Panc1 (cell line): ENCODE measurements around the gene MCM5. TPM values are rescaled to one million over a fixed set of nuclear protein-coding genes. Genes with fewer than 3 reads are reported as not detected.

Source experiments
- ATAC-seq: fragments of 200-7000 bp; cut with Tn5 transposase; 2 replicates; pipeline ENCODE4 v1.9.1; 2020; ENCODE audit warnings: mild to moderate bottlenecking, moderate library complexity
- BruUV-seq: library from RNA; stranded (reverse); fragments of 400-500 nt; replicated peaks from 2 replicates; lab custom pipeline; 2021; lab: Mats Ljungman, UMichigan
- CTCF ChIA-PET: fragments of 300-600 bp; sonication (Branson Sonifier 250); formaldehyde crosslinking; loops from one replicate; lab custom pipeline; 2022; ENCODE audit warnings: antibody characterized with exemption; lab: Charles Lee
- POLR2A ChIA-PET: fragments of 300-600 bp; sonication (Branson Sonifier 250); formaldehyde crosslinking; loops from one replicate; lab custom pipeline; 2022; ENCODE audit warnings: antibody characterized with exemption; lab: Charles Lee
- DNase-seq: peaks from one replicate; pipeline ENCODE4 v3.0.0-alpha.2; 2010; ENCODE audit warnings: low read depth, low spot score
- H3K27ac ChIP-seq: 2 replicates; pipeline ENCODE4 v1.5.1; 2011; ENCODE audit warnings: mild to moderate bottlenecking, low read length, inconsistent platforms
- H3K27me3 ChIP-seq: fragments of 200-500 bp; sonication (Bioruptor generic); 2 replicates; pipeline ENCODE4 v1.6.0; 2014; ENCODE audit warnings: low read length, inconsistent platforms; ENCODE audit not compliant: control insufficient read depth, insufficient read depth
- H3K36me3 ChIP-seq: fragments of 200-500 bp; sonication (Bioruptor generic); 2 replicates; pipeline ENCODE4 v1.5.1; 2014; ENCODE audit warnings: inconsistent platforms, mild to moderate bottlenecking, low read length, moderate library complexity; ENCODE audit not compliant: control insufficient read depth, insufficient read depth
- H3K4me1 ChIP-seq: 2 replicates; pipeline ENCODE4 v1.5.1; 2011; ENCODE audit warnings: inconsistent platforms, mild to moderate bottlenecking, low read length, moderate library complexity; ENCODE audit not compliant: control insufficient read depth, insufficient read depth
- H3K4me3 ChIP-seq, 2 experiments: 2 replicates each; pipeline ENCODE4 v1.5.1; 2011 to 2012; ENCODE audit warnings: low read depth in 2 of 2, low read length in 2 of 2, mild to moderate bottlenecking in 2 of 2, inconsistent platforms in 1 of 2, moderate library complexity in 1 of 2
- H3K9me3 ChIP-seq: fragments of 200-500 bp; sonication (Bioruptor generic); 2 replicates; pipeline ENCODE4 v1.5.1; 2014; ENCODE audit warnings: low read depth, mild to moderate bottlenecking, inconsistent platforms, low read length, moderate library complexity; ENCODE audit not compliant: control insufficient read depth, insufficient read depth
- CTCF ChIP-seq: fragments of 450-650 bp; IDR thresholded peaks from 2 replicates; pipeline ENCODE4 v1.5.1; 2017; ENCODE audit warnings: mild to moderate bottlenecking
- POLR2AphosphoS5 ChIP-seq: IDR thresholded peaks from 2 replicates; pipeline ENCODE4 v1.6.1; 2012; ENCODE audit warnings: mild to moderate bottlenecking, low read depth, low read length, moderate library complexity
- REST ChIP-seq, 2 experiments: IDR thresholded peaks; 2 replicates each; pipeline ENCODE4 v1.6.1; 2011 to 2012; ENCODE audit warnings: low read depth in 2 of 2, control low read depth in 1 of 2, low read length in 1 of 2, mild to moderate bottlenecking in 1 of 2, moderate library complexity in 1 of 2; ENCODE audit not compliant: insufficient read depth in 1 of 2
- SIN3A ChIP-seq: IDR thresholded peaks from 2 replicates; pipeline ENCODE4 v1.6.1; 2012; ENCODE audit warnings: low read depth, mild to moderate bottlenecking, low read length, moderate library complexity, borderline replicate concordance; ENCODE audit not compliant: insufficient read depth
- TCF7L2 ChIP-seq: IDR thresholded peaks from 2 replicates; pipeline ENCODE4 v1.6.1; 2011; ENCODE audit warnings: mild to moderate bottlenecking, low read depth, low read length, inconsistent platforms
- in situ Hi-C: cut with HindIII; loops from 2 replicates; pipeline ENCODE4 v1.10.0; 2016; ENCODE audit warnings: low sequenced_read_pairs, low pct_unique_long_range_greater_than_20kb
- intact Hi-C: fragments of 100-400 bp; cut with micrococcal nuclease; formaldehyde crosslinking; loops from one replicate; pipeline ENCODE4 v1.10.0; 2022; ENCODE audit not compliant: unreplicated experiment
- total RNA-seq: library from RNA; stranded (reverse); gene quantifications from one replicate; pipeline ENCODE4 v1.2.1, GENCODE V29; 2021; ENCODE audit not compliant: unreplicated experiment

The MCM5 gene
- total RNA-seq, 1 experiment from 2014 or later = 122 TPM

DNA sequence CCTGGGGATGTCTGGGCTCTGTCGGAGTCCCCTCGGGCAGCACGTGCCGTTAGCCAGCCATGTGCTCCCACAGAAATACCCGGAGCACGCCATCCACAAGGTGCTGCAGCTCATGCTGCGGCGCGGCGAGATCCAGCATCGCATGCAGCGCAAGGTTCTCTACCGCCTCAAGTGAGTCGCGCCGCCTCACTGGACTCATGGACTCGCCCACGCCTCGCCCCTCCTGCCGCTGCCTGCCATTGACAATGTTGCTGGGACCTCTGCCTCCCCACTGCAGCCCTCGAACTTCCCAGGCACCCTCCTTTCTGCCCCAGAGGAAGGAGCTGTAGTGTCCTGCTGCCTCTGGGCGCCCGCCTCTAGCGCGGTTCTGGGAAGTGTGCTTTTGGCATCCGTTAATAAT, 24.1 kb downstream of the MCM5 start:
- Histone ChIP-seq H3K36me3 (no peaks in the 10 kb centered on the region), H3K9me3 (no peaks in the 10 kb centered on the region), H3K27ac (no peak overlapping the region), H3K27me3 (no peaks in the 10 kb centered on the region), H3K4me3 (no peak overlapping the region), H3K4me1 (peaks cover 11% of the 10 kb centered on the region)
- no TSS peak for BruUV-seq
- TF ChIP-seq TCF7L2 (no peak), POLR2AphosphoS5 (no peak), SIN3A (no peak), REST (IDR thresholded peaks at IDR 0.05; ENCODE audit: insufficient read depth in 1 of 2, low read depth in 2 of 2, low read length in 1 of 2) (no peak), CTCF (no peak)
- in situ Hi-C loops = no loop called here
- ATAC-seq (no peak), DNase-seq (no peak)
- intact Hi-C loops = no loop called here
- POLR2A ChIA-PET = no interaction called here
- CTCF ChIA-PET = no interaction called here

- TF ChIP-seq SIN3A (no peak), POLR2AphosphoS5 (no peak), CTCF (no peak), REST (IDR thresholded peaks at IDR 0.05; ENCODE audit: insufficient read depth in 1 of 2, low read depth in 2 of 2, low read length in 1 of 2) (no peak), TCF7L2 (no peak)
- H3K4me3 ChIP-seq = no peak overlapping the region
- in situ Hi-C loops = no loop called here
- no peaks in the 10 kb centered on the region for H3K27me3 ChIP-seq
- intact Hi-C loops = no loop called here
- ATAC-seq (no peak), DNase-seq (no peak)
- BruUV-seq = no TSS peak
- H3K27ac ChIP-seq = no peak overlapping the region; the same call in 1 of the 2 replicates
- no peaks in the 10 kb centered on the region for H3K9me3 ChIP-seq
- ChIA-PET POLR2A (interaction anchor here (0.5 kb wide), 1 partner anchor 171 kb away, joined by 16 read pairs; no protein-coding TSS in a partner anchor), CTCF (no interaction called here)
- H3K4me1 ChIP-seq = peaks cover 11% of the 10 kb centered on the region
- no peaks in the 10 kb centered on the region for H3K36me3 ChIP-seq
Measured at GRCh38 chr22:35424761-35425160, 24.8 kb downstream of the MCM5 start.
